ENCODE data around the gene ATP6V1C2.

The ATP6V1C2 gene, protein sequence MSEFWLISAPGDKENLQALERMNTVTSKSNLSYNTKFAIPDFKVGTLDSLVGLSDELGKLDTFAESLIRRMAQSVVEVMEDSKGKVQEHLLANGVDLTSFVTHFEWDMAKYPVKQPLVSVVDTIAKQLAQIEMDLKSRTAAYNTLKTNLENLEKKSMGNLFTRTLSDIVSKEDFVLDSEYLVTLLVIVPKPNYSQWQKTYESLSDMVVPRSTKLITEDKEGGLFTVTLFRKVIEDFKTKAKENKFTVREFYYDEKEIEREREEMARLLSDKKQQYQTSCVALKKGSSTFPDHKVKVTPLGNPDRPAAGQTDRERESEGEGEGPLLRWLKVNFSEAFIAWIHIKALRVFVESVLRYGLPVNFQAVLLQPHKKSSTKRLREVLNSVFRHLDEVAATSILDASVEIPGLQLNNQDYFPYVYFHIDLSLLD

DNA sequence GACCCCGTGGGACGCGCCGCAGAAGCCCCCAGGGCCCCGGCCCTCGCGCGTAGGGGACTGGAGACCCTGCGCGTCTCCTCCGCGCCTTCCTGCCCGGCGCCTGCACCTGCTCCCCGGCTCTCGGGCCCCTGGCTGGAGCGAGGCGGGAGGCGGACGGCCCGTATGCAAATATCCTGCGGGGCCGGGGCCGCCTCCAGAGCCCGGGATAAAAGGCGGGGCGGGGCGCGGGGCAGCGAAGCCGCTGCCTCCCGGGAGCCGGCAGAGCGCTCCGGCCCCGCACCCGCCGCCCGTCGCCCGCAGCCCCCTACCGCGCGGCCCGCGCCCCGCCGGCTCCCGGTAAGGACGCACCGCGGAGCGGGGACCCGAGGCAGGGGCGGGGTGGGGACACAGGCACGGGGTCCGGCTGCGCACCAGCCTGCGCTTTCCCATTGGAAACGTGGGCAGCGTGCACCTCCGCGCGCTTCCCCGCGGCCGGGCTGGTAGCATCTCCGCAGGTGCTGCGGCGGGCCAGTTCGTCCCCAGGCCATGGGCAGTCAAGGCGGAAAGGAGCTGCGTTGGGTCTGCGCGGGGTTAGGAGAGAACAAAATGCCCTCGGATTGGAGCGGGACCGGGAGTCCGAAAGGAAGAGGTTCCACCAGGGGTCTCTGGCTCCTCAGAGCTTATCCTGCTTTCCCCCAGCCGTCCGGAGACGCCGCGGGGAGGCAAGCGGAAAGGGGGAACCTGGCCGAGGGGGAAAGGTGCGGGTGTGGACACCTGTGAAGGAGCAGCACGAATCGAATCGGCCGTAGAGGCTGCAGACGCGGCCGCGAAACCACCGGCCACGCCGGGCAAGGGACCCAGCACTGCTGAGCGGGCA, at the start of gene ATP6V1C2:
Gene ATP6V1C2, plus strand, starts transcription at position 235 of the 856 bp plus-strand sequence. CDS start 1,220 bp downstream, outside the sequence.
- FAIRE-seq = no peak

DNA sequence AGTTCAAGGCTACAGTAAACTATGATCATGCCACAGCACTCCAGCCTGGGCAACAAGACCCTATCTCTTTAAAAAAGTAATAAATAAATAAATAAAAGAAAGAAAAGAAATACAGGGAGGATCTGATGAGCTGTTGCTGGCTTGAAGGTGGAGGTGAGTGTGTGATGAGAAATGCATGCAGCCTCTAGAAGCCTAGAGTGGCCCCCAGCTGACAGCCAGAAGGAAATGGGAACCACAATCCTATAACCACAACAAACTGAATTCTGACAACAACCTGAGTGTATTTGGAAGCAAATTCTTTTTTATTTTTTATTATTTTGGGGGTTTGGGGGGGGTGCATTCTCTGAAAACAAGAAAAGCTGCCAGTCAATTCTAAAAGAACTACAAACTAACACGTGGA, 46.3 kb upstream of the ATP6V1C2 start:
- no peak for FAIRE-seq

DNA sequence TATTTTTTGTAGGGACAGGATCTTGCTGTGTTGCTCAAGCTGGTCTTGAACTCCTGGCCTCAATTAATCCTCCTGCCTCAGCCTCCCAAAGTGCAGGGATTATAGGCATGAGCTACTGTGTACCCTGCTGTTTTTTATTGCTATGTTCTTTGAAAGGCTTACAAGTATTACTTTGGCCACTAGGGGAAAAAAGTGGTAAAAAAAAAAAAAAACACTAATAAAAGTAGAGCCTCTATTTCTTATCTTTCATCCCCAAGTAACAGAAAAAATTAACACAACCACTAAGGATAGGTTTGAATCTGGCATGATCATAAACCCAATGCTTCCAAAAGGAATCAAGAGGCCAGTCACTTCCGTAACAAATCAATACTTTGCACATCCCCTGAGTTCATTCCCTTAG, 43.2 kb upstream of the ATP6V1C2 start:
- no peak for FAIRE-seq

DNA sequence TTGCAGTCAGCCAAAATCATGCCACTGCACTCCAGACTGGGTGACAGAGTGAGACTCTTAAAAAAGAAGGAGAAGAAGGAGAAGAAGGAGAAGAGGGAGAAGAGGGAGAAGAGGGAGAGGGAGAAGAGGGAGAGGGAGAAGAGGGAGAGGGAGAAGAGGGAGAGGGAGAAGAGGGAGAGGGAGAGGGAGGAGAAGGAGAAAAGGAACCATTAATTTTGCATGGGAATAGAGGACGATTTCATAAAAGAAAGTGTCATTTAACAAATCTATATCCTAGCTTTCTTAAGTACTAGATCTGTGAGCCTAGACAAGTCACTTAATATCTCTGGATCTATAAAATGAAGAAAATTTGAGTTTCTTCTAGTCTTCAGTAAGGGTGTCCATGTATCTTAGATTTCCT, 41.2 kb upstream of the ATP6V1C2 start:
- no peak for FAIRE-seq

DNA sequence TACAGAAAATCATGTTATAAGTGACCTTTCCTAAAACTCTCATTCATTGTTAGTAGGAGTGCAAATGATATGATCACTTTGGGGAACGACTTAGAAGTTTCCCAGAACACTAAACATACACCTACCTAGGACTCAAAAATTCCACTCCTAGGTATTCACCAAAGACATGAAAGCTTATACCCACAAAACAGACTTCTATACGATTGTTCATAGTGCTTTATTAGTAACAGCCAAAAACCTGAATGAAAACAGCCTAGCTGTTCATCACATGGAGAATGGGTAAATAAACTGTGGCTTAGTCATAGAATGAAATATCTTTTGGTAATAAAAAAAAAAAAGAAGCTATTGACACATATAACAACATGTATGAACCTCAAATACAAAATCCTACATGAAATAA, 40.5 kb upstream of the ATP6V1C2 start:
- no peak for FAIRE-seq

DNA sequence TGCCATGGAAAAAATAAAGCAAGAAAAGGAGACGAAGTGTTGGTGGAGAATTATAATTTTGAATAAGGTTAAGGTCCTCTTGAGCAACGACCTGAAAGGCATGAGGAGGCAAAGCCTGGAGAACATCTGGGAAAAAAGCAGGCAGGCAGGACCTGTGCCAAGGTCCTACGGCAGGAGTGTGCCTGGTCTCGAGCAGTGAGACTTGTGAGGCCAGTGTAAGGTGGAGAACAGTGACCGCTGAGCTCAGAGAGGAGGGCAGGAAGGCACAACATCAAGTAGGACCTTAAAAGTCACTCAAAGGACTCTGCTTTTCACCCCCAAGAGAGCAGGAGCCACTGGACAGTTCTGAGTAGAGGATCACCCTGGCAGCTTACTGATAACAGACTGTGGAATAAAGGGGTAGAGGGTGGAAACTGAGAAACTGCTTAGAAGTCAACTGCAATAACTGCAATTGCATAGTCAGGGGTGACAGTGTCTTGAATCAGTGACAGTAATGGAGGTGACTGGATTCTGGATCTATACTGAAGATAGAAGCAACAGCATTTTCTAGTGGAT, 35.2 kb upstream of the ATP6V1C2 start:
- no peak for FAIRE-seq

DNA sequence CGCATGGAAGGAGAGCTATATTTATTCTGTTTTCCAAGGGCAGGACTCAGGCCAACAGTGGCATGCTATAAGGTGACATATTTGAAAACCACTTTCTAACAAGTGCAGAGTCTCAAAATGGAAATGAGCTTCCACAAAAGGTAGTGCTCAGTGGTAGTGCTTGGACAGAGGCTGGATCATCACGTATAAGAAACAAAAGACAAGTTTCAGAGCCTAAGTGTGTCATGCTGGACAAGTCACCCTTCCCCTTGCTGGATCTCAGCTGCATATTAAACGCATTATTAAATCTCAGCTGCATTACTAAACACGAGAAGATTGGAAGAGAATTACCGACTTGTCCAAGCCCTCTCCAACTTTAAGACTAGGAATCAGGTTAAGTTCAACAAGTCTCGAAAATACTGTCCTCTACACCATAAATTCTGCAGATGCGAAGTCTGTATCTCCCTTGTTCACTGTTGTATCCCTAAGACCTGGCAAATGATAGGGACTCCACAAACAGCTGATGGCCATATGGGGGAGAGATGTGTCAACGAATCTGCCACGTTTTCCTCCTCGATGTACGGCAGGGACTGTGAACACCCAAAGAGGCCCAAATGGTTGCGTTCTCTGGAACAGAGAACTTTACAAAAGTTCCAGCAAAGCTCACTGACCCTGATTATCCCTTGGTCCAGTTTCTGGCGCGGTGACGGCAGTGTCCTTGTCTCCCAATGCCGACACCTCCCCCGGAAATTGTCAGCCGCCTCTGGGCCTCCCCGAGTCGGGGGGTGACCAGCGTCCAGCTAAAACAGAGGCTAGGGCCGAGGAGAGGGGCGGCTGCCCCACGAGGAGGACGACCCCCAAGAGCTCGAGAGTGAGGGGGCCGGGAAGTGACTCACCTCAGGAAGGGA, 32.3 kb upstream of the ATP6V1C2 start:
- no peak for FAIRE-seq

DNA sequence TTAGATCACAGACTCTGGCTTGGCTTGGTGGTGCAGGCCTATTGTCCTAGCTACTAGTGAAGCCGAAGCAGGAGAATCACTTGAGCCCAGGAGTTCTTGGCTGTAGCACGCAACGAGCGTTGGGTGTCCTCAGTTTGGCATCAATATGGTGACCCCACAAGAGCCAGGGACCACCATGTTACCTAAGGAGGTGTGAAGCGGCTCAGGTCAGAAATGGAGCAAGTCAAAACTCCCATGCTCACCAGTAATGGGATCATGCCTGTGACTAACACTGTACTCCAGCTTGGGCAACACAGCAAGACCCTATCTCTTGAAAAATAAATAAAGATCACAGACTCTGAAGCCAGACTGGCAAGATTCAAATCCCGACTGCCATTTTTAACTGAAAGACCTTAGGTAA, 29.9 kb upstream of the ATP6V1C2 start:
- FAIRE-seq = no peak

DNA sequence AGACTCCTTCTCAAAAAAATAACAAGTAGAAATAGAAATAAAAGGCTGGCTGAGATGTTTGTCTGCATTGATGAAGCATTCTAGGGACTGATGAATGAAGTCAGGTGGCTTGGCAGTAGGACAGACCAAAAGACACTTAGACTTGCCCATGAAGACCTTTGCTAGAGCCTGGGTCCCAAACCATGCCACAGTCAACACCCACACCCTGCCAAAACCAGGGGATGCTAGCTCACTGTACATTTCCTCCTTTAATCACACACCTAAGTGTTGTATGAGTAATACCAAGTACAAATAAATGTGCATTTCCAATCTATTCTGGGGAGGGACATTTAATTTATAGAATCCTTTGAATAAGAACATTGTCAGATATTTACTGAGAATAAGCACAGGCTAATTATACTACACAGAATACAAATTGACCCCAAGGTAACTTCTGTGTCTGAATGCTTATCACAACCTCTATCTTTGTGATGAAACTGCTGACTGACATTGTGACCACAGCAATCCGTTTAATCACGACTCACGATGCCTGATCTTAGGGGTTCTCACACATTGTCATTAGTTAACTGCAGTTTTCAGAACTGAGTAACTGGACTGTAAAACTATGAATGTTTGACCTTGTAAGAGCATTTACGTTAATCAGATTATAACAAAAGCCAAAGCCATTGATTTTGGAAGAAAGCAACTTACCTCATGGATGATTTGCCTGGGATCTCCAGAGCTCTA, 21.2 kb upstream of the ATP6V1C2 start:
- no peak for FAIRE-seq

DNA sequence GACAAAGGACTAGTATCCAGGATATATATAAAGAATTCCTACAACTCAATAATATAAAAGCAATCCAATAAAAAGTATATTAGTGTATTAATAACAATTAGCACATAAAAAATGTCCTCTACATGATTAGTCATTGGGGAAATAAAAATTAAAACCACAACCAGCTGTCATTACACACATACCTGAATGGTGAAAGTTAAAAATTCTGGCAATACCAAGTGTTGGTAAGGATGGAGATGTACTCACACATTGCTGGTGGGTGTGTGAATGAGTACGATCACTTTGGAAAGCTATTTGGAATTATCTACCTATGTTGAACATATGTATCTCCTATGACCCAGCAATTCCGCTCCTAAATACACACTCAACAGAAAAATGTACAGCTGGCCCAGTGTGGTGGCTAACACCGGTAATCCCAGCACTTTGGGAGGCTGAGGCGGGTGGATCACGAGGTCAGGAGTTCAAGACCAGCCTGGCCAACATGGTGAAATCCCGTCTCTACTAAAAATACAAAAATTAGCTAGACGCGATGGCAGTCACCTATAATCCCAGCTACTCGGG, 17.3 kb upstream of the ATP6V1C2 start:
- no peak for FAIRE-seq

DNA sequence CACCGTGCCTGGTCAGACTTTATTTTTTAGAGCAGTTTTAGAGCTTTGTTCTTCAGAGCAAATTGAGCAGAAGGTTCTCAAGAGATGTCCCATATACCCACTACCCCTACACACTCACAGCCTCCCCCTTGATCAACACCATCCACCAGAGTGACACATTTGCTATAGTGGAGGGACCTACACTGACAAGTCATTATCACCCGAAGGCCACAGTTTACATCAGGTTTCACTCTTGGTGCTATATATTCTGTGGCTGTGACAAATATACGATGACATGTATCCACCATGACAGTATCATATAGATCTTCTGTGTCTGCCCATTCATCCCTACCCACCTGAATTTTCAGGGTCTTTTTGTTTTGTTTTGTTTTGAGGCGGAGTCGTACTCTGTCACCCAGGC, 15.4 kb upstream of the ATP6V1C2 start:
- FAIRE-seq = no peak

DNA sequence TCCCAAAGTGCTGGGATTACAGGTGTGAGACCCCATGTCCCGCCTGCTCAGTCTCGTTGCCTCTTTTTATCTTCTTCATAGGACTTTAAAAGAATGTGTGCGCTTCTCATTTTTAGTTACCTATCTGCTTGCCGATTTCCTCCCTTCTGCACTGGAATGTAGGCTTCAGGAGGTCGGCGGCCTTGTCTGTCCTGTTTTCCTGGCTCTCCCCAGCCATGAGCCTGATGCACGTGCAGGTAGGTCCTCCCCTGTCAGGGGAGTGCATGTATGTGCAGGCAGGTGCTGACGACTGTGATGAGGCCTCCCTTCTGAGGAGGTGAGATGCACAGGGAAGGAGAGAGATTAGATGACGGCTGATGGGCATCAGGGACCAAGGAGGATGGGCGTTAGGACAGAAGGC, 13.6 kb upstream of the ATP6V1C2 start:
- FAIRE-seq = no peak

DNA sequence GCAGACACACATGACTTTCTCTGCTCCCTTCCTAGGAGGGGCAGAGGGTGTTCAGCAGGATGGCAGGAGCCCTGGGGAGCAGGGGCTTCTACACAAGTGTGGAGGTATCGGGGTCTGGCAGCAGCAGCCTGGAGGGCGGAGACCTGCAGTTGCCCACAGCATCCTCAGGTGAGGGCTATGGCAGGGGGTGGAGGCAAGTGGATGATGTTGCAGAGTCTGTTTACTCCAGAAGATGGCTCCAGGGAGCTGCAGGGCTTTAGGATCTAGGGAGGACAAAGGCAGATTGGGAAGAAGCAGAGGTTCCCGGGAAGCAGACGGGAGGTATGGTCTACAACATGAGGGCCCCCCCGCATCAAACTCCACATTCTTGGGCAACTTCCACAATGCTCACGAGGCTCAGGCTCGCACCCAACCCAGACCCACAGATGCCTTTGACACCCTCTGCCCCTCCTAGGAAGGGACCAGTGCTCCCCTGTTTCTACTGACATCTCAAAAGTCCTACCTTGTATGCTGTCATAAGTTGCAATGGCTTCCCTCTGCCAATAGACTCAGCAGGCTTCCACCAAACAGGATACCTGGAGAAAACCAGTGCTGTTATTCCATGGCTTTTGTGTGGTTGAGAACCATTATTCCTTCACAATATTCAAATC, 12.0 kb upstream of the ATP6V1C2 start:
- no peak for FAIRE-seq

DNA sequence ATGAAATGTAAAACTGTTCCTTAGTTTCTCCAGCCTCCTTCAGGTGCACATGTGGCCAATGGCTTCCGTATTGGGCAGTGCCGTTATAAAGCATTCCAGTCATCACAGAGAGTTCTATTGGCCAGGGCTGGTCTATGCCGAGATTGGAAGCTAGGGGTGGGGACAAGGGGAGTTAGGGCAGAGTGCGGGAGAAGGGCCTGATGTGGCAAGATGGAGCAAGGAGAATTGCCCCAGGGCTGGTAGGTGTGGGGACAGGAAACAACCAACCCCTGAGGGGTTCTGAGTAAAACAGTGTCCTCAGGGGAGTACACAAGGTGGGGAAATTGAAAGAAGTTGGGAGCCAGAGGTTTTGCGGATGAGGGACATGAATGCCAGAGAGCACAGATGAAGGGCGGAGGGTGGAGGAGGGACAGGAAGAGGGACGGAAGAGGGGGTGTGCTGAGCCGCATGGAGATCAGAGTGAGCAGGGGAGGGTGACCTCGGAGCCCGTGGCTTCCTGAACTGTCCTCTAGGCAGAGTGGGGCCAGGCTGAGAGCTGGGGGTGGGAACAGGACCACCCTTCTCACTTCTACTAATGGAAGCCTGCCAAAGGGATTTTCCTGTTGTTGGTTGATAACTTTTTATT, 9.1 kb upstream of the ATP6V1C2 start:
- no peak for FAIRE-seq

DNA sequence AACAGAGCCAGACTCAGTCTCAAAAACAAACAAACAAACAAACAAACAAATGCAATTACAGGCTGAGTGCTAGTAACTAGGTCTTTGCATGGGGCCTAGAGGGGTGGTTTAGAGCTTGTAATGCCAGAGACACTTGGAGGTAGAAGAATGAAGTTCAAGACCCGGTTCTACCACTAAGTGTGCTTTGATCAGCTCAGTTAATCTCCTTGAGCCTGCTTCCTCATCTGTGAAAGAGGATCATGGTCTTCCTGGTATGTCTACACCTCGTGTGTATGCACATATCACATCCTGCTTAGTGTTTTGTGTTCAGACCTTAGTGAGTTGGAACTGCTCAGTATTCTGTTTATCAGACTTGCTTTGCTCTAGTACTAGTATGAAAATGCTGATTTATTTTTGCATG, 4.8 kb upstream of the ATP6V1C2 start:
- no peak for FAIRE-seq

DNA sequence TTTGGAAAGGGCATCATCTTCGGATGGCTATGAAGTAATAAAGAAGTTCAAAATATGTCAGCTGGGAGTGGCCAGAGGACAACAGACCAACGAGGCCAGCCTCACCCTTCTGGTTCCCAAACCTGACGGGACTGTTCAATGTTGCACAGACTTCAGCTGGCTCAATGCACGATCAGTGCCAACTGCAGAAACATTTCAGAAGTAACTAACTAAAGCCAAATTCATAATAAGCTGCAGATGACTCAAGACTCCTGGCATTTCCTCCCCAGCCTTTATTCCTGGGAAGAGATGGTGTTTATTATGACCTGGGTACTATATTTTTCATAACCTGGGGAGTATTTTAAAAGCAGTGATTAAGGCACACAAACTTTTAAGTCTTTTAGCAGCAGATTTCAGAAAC, 3.8 kb upstream of the ATP6V1C2 start:
- no peak for FAIRE-seq

DNA sequence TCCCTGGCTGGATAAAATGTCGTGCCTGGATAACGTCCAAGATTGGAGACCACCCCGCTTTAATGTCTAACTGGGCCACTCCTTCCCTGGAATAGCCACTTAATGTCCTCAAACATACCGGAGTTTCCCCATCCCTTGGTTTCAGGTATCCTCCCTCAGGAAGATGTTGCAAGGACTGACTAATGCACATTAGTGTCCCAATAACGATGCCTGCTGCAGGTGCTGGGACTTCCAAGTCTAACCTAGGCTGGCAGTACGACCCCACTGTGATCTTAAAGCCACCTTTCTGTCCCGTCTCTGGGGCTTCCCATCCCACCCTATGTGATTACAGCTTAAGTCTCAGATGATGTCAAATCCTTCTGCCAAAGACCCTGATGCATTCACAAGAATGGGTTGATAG, 1.1 kb upstream of the ATP6V1C2 start:
- no peak for FAIRE-seq

DNA sequence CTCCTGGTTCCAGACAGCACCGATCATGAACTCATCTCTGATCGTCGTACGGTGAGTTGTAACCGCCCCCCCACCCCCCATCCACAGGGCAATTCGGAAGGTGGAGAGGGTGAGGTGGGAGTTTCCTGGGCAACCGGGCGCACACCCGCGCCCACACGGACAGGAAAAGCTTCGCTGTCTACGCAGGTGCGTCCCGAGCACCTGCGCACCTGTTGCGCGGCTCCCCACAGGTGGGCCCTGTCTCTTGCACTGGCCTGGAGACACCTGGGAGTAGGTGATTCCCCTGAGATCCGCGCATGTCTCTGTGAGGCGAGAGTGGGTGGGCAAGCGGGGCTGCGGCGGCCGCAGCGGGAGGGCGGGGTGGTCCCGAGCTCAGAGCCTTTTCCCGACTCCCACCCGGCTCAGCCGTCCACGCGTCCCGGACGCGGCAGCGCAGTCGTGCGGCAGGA, 459 bp upstream of the ATP6V1C2 start:
- FAIRE-seq = no peak

DNA sequence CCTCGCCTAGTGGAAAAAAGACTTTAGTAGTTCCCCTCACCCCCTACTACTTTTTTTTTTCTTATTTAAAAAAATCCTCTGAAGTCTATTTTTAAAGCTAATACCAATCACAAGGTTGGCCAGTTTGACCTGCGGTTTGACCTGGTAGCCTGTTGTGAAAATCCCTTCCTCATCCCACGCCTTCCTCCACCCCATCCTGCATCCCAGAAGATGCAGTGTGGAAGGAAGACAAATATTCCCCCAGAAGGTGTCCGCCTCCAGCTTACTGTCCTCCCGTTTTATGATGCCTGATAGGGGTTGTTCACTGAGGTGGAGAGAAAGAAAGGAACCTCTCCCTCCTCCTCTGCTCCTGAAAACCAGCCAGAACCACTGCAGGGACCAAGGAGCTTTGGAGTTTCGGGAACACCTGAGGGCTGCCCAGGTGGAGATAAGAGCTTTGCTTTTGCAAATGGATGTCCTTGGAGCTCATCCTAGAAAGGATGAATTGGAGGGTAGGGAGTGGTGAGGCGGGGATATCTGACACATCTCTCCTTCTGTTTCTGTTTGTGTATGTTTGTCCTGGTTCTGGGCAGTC, 909 bp downstream of the ATP6V1C2 start:
- FAIRE-seq = no peak

DNA sequence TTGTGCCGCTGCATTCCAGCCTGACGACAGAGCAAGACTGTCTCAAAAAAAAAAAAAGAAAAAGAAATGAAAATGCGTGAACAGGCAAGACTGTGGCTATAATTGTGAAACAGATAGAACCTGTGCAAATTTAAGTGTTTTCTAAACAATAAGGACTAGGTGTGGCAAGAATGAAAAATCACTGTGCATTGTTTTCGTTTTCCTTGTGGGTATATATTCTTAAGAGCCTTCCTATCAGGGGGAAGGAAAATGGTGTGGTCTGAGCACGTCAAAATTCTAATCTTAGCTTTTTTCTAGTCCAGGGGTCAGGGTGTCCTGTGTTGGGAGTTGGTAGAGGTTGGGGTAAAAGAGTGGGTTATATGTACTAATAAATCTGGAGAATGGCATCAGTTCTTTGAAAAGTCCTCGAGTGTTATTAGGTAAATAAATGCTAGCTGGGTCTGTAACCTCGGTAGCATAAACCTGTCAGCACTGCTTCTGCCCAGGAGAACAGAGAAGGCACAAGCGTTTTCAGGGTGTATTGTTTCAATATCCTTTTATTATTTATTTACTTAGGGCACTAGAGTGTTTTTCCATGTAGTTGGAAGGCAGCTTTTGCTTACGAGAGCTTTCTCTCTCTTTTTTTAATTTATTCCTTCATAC, 11.6 kb downstream of the ATP6V1C2 start:
- FAIRE-seq = no peak

All from TTC549 (cell line).